Type B pancreatic cell (in vitro differentiated cells): ENCODE results near the gene GNMT. TPM values are rescaled to one million over a fixed set of nuclear protein-coding genes. Genes with fewer than 3 reads are reported as not detected.
A peak's percentile ranks its signal among the peaks of the same experiment; 100 is the strongest.
"Not testable (repeated sequence)": the region's sequence is repeated elsewhere in the genome, so short reads cannot be mapped to it uniquely, and the experiment has no call there.

ENCODE experiments used
- DNase-seq: peaks from one replicate; pipeline ENCODE4 v3.0.0; 2021; ENCODE audit warnings: mixed read lengths; ENCODE audit not compliant: unreplicated experiment; ENCODE audit errors: extremely low spot score
- H3K27ac Mint-ChIP-seq: 2 replicates; pipeline ENCODE4 v1.8.0; 2021; ENCODE audit warnings: mild to moderate bottlenecking, mixed read lengths
- H3K27me3 Mint-ChIP-seq: 2 replicates; pipeline ENCODE4 v1.8.0; 2021; ENCODE audit warnings: mixed read lengths
- H3K36me3 Mint-ChIP-seq: 2 replicates; pipeline ENCODE4 v1.8.0; 2021; ENCODE audit warnings: mixed read lengths
- H3K4me1 Mint-ChIP-seq: one replicate; pipeline ENCODE4 v1.8.0; 2021; ENCODE audit warnings: mixed read lengths; ENCODE audit not compliant: unreplicated experiment
- H3K4me3 Mint-ChIP-seq: 2 replicates; pipeline ENCODE4 v1.8.0; 2021; ENCODE audit warnings: mild to moderate bottlenecking, mixed read lengths
- H3K9me3 Mint-ChIP-seq: 2 replicates; pipeline ENCODE4 v1.8.0; 2021; ENCODE audit warnings: mixed read lengths
- total RNA-seq: library from RNA; stranded (reverse); gene quantifications from 2 replicates; pipeline ENCODE4 v1.2.1, GENCODE V29; 2021; ENCODE audit warnings: low replicate concordance
- TF ChIP-seq, protein P1 (sequence below): fragments of 200-600 bp; sonication (generic); conservative IDR thresholded peaks from 2 replicates; pipeline ENCODE4 v1.5.0; 2021; ENCODE audit warnings: antibody characterized with exemption, mild to moderate bottlenecking

The GNMT gene
- total RNA-seq, 1 donor from 2014 or later: 0.39 TPM

DNA sequence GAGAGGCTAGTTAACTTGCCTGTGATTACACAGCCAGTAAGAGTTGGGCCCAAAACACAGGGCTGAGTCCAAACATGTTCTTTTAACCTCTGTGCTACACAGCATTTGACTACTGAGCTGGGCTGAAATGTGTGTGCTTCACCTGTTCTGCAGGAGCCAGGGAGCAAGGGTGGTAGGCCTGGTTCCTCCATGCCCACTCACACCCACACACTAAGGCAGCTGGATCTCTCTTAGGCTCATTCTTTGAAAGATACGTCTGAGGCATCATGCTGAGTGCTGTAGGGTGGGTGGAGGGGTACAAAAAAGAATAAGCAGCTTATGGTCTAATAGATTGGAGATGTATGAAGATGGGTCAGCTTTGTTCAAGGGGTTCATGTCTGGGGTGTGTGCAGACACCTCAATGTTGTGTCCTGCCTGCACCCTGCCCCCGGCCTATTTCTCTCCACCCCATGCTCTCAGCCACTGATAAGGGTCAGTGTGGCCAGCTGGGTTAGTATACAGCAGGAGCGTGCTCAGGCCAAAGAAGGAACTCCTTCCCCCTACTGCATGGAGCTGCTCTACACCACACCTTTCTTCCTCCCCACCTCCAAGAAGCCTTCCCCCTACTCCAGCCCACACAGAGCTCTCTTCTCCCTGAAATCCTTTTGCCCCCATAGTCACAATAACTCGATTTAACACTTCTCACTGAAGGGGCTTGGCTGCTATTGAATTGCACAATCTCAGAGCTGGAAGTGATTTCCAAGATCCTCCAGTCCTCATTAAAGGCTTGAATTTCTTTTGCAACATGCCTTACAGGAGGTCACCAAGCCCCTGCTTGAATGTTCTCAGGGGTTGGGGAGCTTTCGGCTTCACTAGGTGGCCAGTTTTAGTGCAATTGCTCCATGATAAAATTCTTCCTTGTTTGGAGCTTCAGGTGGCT lies 27.2 kb downstream of the GNMT start:
- H3K36me3 Mint-ChIP-seq: peaks cover 9% of the 10 kb centered on the region
- peaks cover 36% of the 10 kb centered on the region for H3K4me1 Mint-ChIP-seq
- H3K4me3 Mint-ChIP-seq: peak overlapping the region; percentile 3
- no peaks in the 10 kb centered on the region for H3K9me3 Mint-ChIP-seq
- no peak for DNase-seq
- H3K27ac Mint-ChIP-seq: peak overlapping the region; percentile 7
- H3K27me3 Mint-ChIP-seq: no peaks in the 10 kb centered on the region
- TF ChIP-seq, protein P1, sequence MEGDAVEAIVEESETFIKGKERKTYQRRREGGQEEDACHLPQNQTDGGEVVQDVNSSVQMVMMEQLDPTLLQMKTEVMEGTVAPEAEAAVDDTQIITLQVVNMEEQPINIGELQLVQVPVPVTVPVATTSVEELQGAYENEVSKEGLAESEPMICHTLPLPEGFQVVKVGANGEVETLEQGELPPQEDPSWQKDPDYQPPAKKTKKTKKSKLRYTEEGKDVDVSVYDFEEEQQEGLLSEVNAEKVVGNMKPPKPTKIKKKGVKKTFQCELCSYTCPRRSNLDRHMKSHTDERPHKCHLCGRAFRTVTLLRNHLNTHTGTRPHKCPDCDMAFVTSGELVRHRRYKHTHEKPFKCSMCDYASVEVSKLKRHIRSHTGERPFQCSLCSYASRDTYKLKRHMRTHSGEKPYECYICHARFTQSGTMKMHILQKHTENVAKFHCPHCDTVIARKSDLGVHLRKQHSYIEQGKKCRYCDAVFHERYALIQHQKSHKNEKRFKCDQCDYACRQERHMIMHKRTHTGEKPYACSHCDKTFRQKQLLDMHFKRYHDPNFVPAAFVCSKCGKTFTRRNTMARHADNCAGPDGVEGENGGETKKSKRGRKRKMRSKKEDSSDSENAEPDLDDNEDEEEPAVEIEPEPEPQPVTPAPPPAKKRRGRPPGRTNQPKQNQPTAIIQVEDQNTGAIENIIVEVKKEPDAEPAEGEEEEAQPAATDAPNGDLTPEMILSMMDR: no peak

DNA sequence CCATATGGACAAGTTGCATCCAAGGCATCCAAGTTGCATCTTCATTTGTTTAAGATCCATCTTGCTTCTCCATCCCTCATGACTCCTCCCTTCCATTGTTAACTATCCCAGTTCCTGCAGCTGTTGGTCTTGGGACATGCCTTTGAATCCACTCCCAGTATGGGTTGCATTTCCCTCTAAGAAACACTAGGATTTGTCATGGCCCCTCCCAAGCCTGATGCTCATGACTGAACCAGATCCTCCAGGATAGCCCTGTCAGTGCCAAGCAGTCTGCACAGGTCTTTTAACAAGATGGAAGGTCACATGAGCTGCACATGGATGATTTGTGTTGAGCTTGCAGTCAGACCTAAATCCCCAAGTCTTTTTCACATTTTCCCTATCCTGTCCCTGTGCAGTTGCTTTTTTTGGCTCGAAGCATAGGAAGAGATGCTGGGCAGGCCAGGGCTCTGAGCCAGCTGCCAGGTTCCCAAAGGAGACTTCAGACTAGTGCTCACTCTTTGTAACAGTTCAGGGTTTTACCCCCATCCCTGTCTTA lies 28.0 kb downstream of the GNMT start:
- no peaks in the 10 kb centered on the region for H3K9me3 Mint-ChIP-seq
- H3K27ac Mint-ChIP-seq: peak overlapping the region; percentile 7
- DNase-seq: no peak
- no peaks in the 10 kb centered on the region for H3K27me3 Mint-ChIP-seq
- TF ChIP-seq, protein P1: no peak
- H3K36me3 Mint-ChIP-seq: peaks cover 9% of the 10 kb centered on the region
- peaks cover 36% of the 10 kb centered on the region for H3K4me1 Mint-ChIP-seq
- H3K4me3 Mint-ChIP-seq: peak overlapping the region; percentile 3

DNA sequence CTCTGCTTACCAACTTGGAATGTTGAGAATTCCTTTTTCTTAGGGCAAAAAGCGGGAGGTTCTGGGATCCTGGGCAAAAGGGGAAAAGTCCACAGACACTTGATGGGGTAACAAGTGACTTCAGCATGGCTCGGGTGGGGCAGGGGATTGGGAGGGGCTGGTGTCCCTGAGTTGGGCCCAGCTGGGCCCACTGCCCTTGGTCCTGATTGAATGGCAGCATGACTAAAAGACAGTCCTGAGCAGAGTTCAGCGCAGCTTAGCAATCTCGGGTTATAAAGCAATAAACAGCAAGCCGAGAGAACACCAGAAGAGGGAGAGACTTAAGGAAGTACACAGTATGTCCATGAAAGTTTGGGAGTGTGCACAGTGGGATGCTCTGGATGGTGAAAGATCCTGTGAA lies 29.4 kb downstream of the GNMT start:
- Mint-ChIP-seq H3K9me3 (no peaks in the 10 kb centered on the region), H3K27me3 (no peaks in the 10 kb centered on the region), H3K36me3 (peaks cover 9% of the 10 kb centered on the region), H3K4me1 (peaks cover 28% of the 10 kb centered on the region), H3K4me3 (no peak overlapping the region), H3K27ac (no peak overlapping the region)
- TF ChIP-seq, protein P1: no peak
- no peak for DNase-seq

DNA sequence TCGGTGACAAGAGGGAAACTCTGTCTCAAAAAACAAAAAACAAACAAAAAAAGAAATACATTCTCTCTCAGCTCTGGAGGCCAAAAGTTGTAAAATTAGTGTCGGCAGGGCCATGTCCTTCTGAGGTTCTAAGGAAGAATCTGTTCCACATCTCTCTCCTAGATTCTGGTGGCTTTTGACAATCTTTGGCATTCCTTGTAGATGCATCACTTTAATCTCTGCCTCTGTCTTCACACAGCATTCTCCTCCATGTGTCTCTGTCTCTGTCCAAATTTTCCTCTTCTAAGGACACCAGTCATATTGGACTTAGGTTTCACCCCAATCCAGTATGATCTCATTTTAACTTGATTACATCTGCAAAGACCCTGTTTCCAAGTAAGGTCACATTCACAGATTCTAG lies 32.9 kb downstream of the GNMT start:
- Mint-ChIP-seq H3K4me1 (peaks cover 8% of the 10 kb centered on the region), H3K36me3 (peaks cover 8% of the 10 kb centered on the region), H3K27me3 (no peaks in the 10 kb centered on the region), H3K27ac (no peak overlapping the region), H3K4me3 (no peak overlapping the region), H3K9me3 (no peaks in the 10 kb centered on the region)
- TF ChIP-seq, protein P1: no peak
- DNase-seq: no peak

DNA sequence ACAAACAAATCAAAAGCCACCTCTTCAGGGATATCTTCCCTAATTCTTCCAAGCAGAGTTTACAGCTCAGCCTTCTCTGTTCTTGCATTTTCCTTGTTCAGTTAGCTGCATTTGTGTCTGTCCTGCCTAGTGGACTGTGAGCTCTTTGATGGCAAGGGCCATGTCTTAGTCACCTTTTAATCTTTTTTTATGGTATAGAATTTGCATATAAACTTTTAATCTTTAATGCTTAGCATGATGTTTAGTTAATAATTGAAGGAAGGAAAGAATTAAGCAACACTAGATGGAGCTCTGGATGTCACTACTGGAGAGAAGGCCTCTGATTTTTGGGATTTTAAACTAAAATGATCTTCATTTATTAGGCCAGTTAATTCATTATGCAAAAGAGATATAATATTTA lies 36.0 kb downstream of the GNMT start:
- no peaks in the 10 kb centered on the region for H3K9me3 Mint-ChIP-seq
- DNase-seq: no peak
- H3K4me3 Mint-ChIP-seq: no peak overlapping the region
- TF ChIP-seq, protein P1: no peak
- no peaks in the 10 kb centered on the region for H3K27me3 Mint-ChIP-seq
- H3K4me1 Mint-ChIP-seq: peaks cover 3% of the 10 kb centered on the region
- no peak overlapping the region for H3K27ac Mint-ChIP-seq
- H3K36me3 Mint-ChIP-seq: peaks cover 3% of the 10 kb centered on the region

DNA sequence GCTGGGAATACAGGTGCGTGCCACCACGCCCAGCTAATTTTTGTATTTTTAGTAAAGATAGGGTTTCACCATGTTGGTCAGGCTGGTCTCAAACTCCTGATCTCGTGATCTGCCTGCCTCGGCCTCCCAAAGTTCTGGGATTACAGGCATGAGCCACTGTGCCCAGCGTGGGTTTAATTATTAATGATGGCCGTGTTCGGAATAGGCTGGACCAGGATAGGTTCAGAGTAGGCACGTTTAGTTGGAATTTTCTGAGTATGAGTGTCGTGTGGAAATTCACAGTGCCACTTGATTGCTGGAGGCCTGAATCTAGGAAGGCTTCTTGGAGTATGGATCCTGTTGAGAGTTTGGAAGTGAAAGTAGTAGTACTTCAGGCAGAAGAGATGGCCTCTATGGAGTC lies 37.7 kb downstream of the GNMT start:
- H3K9me3 Mint-ChIP-seq, H3K27ac Mint-ChIP-seq, H3K27me3 Mint-ChIP-seq, H3K36me3 Mint-ChIP-seq, H3K4me1 Mint-ChIP-seq, H3K4me3 Mint-ChIP-seq, DNase-seq: not testable (repeated sequence)
